ENCODE results near the gene RNF13.
"Not testable (repeated sequence)": the region's sequence is repeated elsewhere in the genome, so short reads cannot be mapped to it uniquely, and the experiment has no call there.

Gene RNF13

DNA sequence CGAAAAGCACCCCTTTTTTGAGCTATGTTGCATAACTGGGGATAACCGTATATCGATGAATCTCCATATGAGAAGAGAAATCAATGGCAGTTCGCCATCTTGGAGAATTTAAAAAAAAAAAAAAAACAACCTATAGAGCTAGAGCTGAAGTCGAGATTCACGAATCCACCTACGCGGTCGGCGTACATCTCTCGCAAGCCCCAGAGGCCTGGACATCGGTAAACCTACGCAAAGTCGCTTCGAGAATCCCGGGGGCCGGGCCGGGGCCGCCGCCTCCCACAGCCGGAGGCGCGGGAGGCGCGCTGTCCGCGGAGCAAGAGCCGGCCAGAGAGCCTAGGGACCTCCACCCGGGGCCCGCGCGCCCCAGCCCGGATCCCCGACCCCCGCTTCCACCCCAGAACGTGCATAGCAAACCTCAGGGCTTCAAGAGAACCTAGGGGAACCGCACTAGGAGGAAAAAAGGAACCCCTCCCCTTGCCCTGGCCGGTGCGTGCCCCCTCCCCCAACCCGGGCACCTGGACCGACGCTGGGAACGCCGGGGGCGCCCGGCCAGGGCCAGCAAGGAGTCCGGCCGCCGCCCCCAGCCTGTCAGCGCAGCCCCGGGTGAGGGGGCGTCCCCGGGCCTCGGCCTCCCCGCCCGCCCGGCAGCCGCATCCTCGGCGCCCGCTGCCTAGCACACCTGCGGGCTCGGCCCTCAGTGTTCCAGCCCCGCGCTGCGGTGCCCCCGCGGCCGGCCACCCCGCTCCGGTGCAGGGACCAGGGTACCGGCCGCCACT is 157.1 kb downstream of the RNF13 start:
- H3K4me3 ChIP-seq (ENCODE audit: low read depth, low read length): peak overlapping the region; percentile 71

DNA sequence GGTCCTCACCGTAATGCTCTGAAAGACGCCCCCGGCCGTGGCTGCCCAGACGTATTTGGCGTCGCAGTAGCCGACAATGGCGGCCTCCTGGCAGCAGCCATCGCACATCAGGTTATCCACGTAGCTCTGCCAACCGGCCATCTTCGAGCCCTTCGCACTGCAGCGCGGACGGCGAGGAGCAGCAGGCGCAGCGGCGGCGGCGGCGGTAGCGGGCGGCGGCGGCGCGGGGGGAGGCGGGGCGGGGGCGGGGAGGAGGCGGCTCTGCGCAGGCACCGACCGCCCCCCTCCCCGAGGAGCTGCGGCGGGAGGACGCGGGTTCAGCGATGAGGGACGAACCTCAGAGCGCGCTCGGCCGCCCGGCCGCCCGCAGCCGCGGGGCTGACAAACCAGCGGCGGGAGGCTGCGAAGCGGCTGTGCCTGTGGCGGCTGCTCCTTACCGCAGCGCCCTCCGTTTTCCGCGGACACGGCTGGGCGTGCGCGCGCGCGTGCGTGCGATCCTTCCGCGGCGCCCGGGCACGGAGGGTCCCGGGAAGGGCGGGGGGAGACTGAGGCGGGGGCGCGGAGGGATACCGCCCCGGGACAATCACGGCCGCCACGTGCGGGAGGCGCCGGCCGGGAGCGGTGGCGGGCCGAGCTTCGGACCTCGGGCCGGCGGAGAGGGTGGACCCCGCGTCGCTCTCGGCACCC is 157.8 kb downstream of the RNF13 start, which contains the start of gene PFN2:
PFN2 (minus strand) TSS at position 180 of the 687 bp plus-strand sequence; CDS start at position 141, 39 bp downstream.
- no peaks in the 10 kb centered on the region for H3K27me3 ChIP-seq
- peak; percentile 83 for DNase-seq
- H3K36me3 ChIP-seq: peaks cover 20% of the 10 kb centered on the region

More for the DNA sequence above, 157.1 kb downstream of the RNF13 start:
- Histone ChIP-seq H3K27me3 (no peaks in the 10 kb centered on the region), H3K4me1 (no peaks in the 10 kb centered on the region), H3K9me3 (no peaks in the 10 kb centered on the region), H3K36me3 (peaks cover 26% of the 10 kb centered on the region)
- DNase-seq: peak; percentile 79
- TF ChIP-seq, protein P1, sequence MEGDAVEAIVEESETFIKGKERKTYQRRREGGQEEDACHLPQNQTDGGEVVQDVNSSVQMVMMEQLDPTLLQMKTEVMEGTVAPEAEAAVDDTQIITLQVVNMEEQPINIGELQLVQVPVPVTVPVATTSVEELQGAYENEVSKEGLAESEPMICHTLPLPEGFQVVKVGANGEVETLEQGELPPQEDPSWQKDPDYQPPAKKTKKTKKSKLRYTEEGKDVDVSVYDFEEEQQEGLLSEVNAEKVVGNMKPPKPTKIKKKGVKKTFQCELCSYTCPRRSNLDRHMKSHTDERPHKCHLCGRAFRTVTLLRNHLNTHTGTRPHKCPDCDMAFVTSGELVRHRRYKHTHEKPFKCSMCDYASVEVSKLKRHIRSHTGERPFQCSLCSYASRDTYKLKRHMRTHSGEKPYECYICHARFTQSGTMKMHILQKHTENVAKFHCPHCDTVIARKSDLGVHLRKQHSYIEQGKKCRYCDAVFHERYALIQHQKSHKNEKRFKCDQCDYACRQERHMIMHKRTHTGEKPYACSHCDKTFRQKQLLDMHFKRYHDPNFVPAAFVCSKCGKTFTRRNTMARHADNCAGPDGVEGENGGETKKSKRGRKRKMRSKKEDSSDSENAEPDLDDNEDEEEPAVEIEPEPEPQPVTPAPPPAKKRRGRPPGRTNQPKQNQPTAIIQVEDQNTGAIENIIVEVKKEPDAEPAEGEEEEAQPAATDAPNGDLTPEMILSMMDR (IDR thresholded peaks at IDR 0.05; ENCODE audit: low read depth, low read length): no peak

DNA sequence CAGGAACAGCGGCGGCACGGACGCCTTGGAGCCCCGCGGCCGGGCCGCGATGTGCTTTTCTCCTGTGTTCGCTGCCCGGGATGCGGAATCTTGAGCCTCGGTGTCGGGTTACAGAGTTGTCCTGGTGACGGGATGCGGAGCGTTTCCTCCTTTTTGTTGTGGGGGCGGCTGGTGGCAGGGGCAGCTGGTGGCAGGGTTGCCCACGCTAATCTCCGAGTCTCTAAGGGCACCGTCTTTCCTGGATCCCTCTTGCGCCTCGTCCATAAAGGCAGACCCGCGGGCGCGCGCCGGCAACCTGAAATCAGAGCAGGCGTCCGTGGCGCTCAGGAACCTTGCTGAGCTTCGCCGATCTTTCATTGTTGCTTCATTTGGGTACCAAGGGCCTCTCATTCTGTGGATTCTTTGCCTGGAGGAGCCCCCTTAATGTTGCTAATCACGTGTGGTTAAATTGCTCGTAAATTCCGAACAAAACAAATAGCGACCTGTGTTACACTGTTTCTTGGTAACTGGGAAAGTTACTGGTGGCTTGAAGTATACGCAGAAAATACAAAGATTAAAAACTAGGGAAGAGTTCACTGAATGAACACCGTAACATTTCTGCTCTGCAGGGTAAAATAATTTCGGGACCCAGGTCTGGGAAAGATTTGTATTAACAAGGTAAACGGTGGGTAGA is 158.5 kb downstream of the RNF13 start:
- Histone ChIP-seq H3K4me3 (ENCODE audit: low read depth, low read length) (peak overlapping the region; percentile 71), H3K9me3 (no peaks in the 10 kb centered on the region), H3K4me1 (no peaks in the 10 kb centered on the region), H3K36me3 (peaks cover 13% of the 10 kb centered on the region), H3K27me3 (no peaks in the 10 kb centered on the region)
- TF ChIP-seq, protein P1 (IDR thresholded peaks at IDR 0.05; ENCODE audit: low read depth, low read length): no peak
- peak; percentile 68 for DNase-seq

More for the DNA sequence above, 157.8 kb downstream of the RNF13 start, which contains the start of gene PFN2:
- TF ChIP-seq, protein P1 (IDR thresholded peaks at IDR 0.05; ENCODE audit: low read depth, low read length): no peak
- Histone ChIP-seq H3K4me1 (no peaks in the 10 kb centered on the region), H3K4me3 (ENCODE audit: low read depth, low read length) (peak within 1 kb of the TSS; percentile 71), H3K9me3 (no peaks in the 10 kb centered on the region)

DNA sequence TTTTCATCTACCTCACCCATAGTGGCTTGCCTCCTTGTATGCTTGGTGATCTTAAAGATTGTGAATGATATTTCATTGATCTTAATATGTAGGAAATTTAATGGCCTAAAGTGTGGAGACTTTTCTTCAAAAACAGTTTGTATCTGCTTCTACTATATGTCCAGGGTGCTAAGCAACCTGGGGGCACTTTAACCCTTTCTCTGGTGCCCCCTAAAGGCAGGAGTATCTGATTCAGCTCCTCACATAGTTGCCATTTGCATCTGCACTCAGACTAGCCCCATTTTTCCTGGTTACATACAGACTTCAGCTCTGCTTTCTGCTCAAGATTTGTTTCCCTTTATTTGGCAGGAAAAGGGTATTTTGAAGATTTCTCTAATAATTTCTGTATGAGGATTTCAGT is 162.9 kb downstream of the RNF13 start:
- Histone ChIP-seq H3K36me3 (no peaks in the 10 kb centered on the region), H3K4me1 (no peaks in the 10 kb centered on the region; the same call in 1 of the 2 replicates), H3K27me3 (no peaks in the 10 kb centered on the region), H3K9me3 (no peaks in the 10 kb centered on the region), H3K4me3 (ENCODE audit: low read depth, low read length) (no peak overlapping the region)
- TF ChIP-seq, protein P1 (IDR thresholded peaks at IDR 0.05; ENCODE audit: low read depth, low read length): peak; percentile 51
- DNase-seq: no peak

DNA sequence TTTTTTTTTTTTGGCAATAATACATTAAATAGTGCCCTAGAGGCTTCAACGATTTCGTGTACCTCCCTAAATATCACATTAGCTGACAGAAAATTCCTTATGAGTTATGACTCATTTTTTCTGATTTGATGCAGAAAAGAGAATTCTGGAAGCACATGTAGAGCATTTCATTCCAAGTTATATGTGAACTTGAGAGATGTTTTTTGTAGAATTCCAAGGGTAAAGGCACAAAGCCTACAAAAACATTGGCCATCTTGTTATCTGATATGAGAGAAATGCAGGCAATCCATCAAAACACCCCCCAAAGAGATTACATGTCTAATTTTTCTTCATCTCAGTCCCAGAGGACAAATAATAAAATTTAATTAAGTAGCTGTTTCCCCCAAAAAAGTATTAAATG is 164.4 kb downstream of the RNF13 start:
- no peaks in the 10 kb centered on the region for H3K36me3 ChIP-seq
- H3K9me3 ChIP-seq: no peaks in the 10 kb centered on the region
- no peak for DNase-seq
- no peak overlapping the region for H3K4me3 ChIP-seq (ENCODE audit: low read depth, low read length)
- H3K4me1 ChIP-seq: no peaks in the 10 kb centered on the region; the same call in 1 of the 2 replicates
- no peaks in the 10 kb centered on the region for H3K27me3 ChIP-seq
- TF ChIP-seq, protein P1 (IDR thresholded peaks at IDR 0.05; ENCODE audit: low read depth, low read length): no peak

DNA sequence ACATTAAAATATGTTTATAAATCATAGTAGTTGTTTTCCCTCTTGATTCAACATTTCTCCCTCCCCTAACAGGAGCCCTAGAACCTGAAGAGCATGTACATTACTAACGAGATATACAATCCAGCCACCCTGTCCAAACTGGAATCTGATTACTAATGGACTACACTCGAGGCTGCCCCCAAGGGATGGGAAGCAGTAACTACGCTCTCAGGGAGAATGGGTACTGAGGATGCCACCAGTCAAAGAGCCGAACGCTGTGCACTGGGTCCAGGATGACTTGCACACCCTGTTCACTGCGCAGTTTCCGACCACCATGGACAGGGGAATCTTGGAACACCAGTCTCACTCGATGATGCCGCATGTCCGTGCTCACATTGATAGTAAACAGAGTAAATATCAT is 169.0 kb downstream of the RNF13 start:
- H3K9me3 ChIP-seq; H3K4me3 ChIP-seq (ENCODE audit: low read depth, low read length); H3K27me3 ChIP-seq; H3K4me1 ChIP-seq; H3K36me3 ChIP-seq; DNase-seq: not testable (repeated sequence)

DNA sequence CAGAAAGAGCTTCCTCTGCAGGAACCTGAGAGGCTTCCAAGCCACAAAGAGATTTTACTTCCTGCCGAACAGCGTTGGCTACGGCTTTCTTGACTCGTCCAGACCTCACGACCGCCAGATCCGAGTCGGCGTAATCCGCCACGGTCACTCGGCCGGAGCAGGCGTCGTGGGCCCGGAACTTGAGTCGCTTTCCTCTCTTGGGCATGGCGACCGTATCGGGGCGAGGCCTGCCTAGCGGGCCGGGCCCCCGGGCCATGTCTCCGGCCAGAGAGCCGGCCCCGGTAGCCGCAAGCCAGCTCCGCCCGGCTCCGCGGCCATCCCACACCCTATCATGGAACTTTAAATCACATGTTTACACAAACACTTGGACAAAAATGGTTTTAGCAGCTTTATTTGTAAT is 170.0 kb downstream of the RNF13 start:
- DNase-seq; H3K4me1 ChIP-seq; H3K27me3 ChIP-seq; H3K9me3 ChIP-seq; H3K4me3 ChIP-seq (ENCODE audit: low read depth, low read length); H3K36me3 ChIP-seq: not testable (repeated sequence)

Data from BE2C (cell line).